PFSK-1 (cell line): ENCODE measurements around the gene EGLN1.

Source experiments
- FOXP2 ChIP-seq: optimal IDR thresholded peaks from 2 replicates; pipeline ENCODE3; 2011; ENCODE audit warnings: borderline replicate concordance, control low read depth, inconsistent platforms; ENCODE audit not compliant: insufficient read depth; ENCODE audit errors: extremely low read length, extremely low read depth
- POLR2AphosphoS5 ChIP-seq: IDR thresholded peaks from 2 replicates; pipeline ENCODE4 v1.6.1; 2012; ENCODE audit warnings: low read depth, mild to moderate bottlenecking, control low read depth, low read length, moderate library complexity
- SIN3A ChIP-seq: IDR thresholded peaks from 2 replicates; pipeline ENCODE4 v1.6.1; 2012; ENCODE audit warnings: mild to moderate bottlenecking, low read length, moderate library complexity, borderline replicate concordance; ENCODE audit not compliant: insufficient read depth
- TAF1 ChIP-seq: IDR thresholded peaks from 2 replicates; pipeline ENCODE4 v1.6.1; 2012; ENCODE audit warnings: low read length, control low read depth, borderline replicate concordance; ENCODE audit not compliant: insufficient read depth
- TF ChIP-seq, protein P1 (sequence below), 2 experiments: IDR thresholded peaks; 2 replicates each; pipeline versions ENCODE4 v1.6.1 to v1.8.0; 2011 to 2012; ENCODE audit warnings: low read depth in 2 of 2, low read length in 2 of 2, control low read depth in 1 of 2, inconsistent platforms in 1 of 2, mild to moderate bottlenecking in 1 of 2, moderate library complexity in 1 of 2; ENCODE audit not compliant: insufficient read depth in 1 of 2

The EGLN1 gene

DNA sequence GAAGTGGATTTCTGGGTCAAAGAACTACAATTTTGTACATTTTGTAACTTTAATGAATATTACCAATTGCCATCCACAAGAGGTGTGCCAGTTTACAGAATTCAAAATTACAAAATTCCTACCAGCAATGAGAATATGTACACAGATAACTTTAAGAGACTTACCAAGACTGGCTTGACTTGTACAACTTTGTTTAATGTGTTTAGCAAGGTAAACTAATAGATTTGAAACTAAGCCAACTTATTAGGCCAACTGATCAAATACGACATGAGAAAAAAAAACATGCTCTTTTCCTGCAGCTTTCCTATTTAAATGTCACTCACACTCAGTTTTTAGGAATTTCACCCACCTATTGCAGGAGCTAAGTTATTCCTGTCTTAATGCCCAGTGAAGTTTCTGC lies 95.8 kb downstream of the EGLN1 start:
- TF ChIP-seq SIN3A = no peak
- TF ChIP-seq, protein P1, sequence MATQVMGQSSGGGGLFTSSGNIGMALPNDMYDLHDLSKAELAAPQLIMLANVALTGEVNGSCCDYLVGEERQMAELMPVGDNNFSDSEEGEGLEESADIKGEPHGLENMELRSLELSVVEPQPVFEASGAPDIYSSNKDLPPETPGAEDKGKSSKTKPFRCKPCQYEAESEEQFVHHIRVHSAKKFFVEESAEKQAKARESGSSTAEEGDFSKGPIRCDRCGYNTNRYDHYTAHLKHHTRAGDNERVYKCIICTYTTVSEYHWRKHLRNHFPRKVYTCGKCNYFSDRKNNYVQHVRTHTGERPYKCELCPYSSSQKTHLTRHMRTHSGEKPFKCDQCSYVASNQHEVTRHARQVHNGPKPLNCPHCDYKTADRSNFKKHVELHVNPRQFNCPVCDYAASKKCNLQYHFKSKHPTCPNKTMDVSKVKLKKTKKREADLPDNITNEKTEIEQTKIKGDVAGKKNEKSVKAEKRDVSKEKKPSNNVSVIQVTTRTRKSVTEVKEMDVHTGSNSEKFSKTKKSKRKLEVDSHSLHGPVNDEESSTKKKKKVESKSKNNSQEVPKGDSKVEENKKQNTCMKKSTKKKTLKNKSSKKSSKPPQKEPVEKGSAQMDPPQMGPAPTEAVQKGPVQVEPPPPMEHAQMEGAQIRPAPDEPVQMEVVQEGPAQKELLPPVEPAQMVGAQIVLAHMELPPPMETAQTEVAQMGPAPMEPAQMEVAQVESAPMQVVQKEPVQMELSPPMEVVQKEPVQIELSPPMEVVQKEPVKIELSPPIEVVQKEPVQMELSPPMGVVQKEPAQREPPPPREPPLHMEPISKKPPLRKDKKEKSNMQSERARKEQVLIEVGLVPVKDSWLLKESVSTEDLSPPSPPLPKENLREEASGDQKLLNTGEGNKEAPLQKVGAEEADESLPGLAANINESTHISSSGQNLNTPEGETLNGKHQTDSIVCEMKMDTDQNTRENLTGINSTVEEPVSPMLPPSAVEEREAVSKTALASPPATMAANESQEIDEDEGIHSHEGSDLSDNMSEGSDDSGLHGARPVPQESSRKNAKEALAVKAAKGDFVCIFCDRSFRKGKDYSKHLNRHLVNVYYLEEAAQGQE (IDR thresholded peaks at IDR 0.05; ENCODE audit: insufficient read depth in 1 of 2, low read depth in 2 of 2, low read length in 2 of 2) = no peak
- TF ChIP-seq TAF1 = no peak
- no peak for TF ChIP-seq FOXP2
- no peak for TF ChIP-seq POLR2AphosphoS5

DNA sequence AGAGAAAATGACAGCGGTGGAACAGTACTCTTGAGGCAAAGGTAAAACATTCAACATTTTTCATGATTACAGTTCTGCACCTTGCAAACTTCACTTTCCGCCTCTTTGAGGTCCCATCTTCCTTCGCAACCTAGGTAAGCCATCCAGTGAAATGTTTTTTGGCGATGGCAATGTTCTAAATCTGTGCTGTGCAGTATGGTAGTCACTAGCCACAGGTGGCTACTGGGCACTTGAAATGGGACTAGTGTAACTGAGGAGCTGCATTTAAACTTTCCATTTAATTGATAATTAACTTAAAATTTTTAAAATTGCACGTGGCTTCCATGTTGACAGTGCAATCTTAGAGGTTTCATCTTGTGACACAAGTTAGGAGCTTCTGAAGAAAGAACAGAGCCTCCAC lies 97.4 kb downstream of the EGLN1 start:
- TF ChIP-seq, protein P1 (IDR thresholded peaks at IDR 0.05; ENCODE audit: insufficient read depth in 1 of 2, low read depth in 2 of 2, low read length in 2 of 2) = no peak
- TF ChIP-seq FOXP2 (no peak), POLR2AphosphoS5 (no peak), SIN3A (no peak), TAF1 (no peak)

DNA sequence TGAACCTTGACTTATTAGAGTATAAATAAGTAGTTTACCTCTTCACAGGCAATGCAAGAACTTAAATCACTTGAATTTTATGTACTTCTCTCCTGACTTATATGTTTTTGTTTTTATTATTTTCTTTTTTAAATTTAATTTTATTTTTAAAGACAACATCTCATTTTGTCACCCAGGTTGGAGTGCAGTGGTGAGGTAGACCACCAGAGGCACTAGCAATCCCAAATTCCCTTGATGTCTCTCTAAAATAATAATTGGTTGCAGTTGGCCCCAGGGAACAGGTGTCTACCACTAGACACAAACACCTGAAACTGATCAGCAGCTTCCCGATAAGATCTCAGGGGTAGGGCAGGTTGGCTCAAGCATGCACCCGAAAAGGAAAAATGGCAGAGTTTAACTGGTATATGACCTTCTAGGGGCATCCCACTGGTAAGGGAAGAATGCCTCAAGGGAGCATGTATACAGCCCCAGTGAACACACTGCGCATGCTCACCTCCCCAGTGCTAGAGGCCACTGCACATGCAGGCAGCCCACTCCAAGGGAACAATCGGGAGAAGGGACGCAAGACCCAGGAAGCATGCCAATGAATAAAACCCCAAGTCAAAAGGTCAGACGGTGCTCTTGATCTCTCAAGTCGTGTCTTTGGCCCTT lies 99.1 kb downstream of the EGLN1 start:
- no peak for TF ChIP-seq SIN3A
- TF ChIP-seq FOXP2 = no peak
- TF ChIP-seq, protein P1 (IDR thresholded peaks at IDR 0.05; ENCODE audit: insufficient read depth in 1 of 2, low read depth in 2 of 2, low read length in 2 of 2) = no peak
- no peak for TF ChIP-seq POLR2AphosphoS5
- no peak for TF ChIP-seq TAF1

DNA sequence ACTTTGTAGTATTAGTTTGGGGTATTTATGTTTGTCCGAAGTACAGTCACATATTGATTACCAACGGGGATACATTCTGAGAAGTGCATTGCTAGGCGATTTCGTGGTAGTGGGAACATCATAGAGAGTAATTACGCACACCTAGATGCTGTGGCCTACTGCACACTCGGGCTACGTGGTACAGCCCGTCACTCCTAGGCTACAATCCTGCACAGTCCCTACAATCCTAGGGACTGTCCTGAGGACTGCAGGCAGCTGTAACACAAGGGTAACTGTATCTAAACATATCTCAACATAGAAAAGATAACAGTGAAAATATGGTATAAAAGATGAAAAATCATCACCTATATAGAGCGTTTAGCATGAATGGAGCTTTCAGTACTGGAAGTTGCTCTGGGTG lies 103.0 kb downstream of the EGLN1 start:
- TF ChIP-seq, protein P1 (IDR thresholded peaks at IDR 0.05; ENCODE audit: insufficient read depth in 1 of 2, low read depth in 2 of 2, low read length in 2 of 2) = no peak
- TF ChIP-seq POLR2AphosphoS5 (no peak), SIN3A (no peak), FOXP2 (no peak), TAF1 (no peak)

DNA sequence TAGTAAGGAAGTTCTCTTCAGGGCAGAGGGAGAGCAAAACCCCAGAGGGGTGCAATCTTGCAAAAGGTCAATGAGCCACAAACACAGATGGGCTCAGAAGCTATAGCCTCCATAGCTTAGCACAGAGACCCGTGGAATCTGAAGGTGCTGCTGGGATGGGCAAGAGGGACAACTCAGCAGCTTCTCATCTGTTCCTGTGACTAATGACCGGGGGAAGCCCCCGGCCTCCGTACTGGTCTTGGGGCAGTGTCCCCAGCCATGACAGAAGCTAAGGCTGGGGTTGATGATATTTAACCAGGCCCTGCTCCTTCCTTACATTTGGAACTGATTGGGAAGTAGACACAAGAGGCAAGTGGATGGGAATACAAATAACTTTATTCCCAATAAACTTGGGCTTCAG lies 103.5 kb downstream of the EGLN1 start:
- TF ChIP-seq POLR2AphosphoS5 = no peak
- TF ChIP-seq, protein P1 (IDR thresholded peaks at IDR 0.05; ENCODE audit: insufficient read depth in 1 of 2, low read depth in 2 of 2, low read length in 2 of 2) = no peak
- TF ChIP-seq TAF1 = no peak
- TF ChIP-seq FOXP2 = no peak
- no peak for TF ChIP-seq SIN3A
